Breast epithelium (tissue), 4 donors: Measurements from ENCODE around the gene CLIP2. TPM values are rescaled to one million over a fixed set of nuclear protein-coding genes. Genes with fewer than 3 reads are reported as not detected.
"Not testable (repeated sequence)": the region's sequence is repeated elsewhere in the genome, so short reads cannot be mapped to it uniquely, and the experiment has no call there.

Experiments
- DNase-seq, 2 donors: peaks; one replicate each; pipeline ENCODE4 v3.0.0-alpha.2; 2019; ENCODE audit warnings: low spot score in 2 of 2
- H3K27ac ChIP-seq, 2 donors: fragments of 200-600 bp; sonication (generic) in 1 of 2; one replicate each; pipeline ENCODE4 v1.5.1; 2016 to 2019; ENCODE audit warnings: mild to moderate bottlenecking in 1 of 2
- H3K27me3 ChIP-seq, 2 donors: fragments of 200-600 bp; sonication (generic) in 1 of 2; one replicate each; pipeline versions ENCODE4 v1.5.1 to v1.6.0; 2017 to 2019; ENCODE audit warnings: control low read depth in 1 of 2, mild to moderate bottlenecking in 1 of 2
- H3K36me3 ChIP-seq: fragments of 200-600 bp; one replicate; pipeline ENCODE4 v1.5.1; 2019
- H3K4me1 ChIP-seq, 2 donors: fragments of 200-600 bp; sonication (generic); one replicate each; pipeline ENCODE4 v1.5.1; 2016 to 2019; ENCODE audit warnings: control low read depth in 1 of 2
- H3K4me3 ChIP-seq, 3 donors: fragments of 200-600 bp; sonication (generic); 1 replicate in 2 of 3; 2 replicates in 1 of 3; pipeline ENCODE4 v1.5.1; 2016 to 2019; ENCODE audit warnings: mild to moderate bottlenecking in 3 of 3, moderate library complexity in 2 of 3
- H3K9me3 ChIP-seq, 2 donors: fragments of 200-600 bp; sonication (generic) in 1 of 2; one replicate each; pipeline ENCODE4 v1.5.1; 2016 to 2019; ENCODE audit warnings: control low read depth in 1 of 2
- POLR2A ChIP-seq: fragments of 450-650 bp; IDR thresholded peaks from one replicate; pipeline ENCODE4 v1.6.1; 2016; ENCODE audit warnings: antibody characterized with exemption, mild to moderate bottlenecking, moderate library complexity
- POLR2AphosphoS5 ChIP-seq, 3 donors: sonication (generic); formaldehyde crosslinking; IDR thresholded peaks; one replicate each; pipeline ENCODE4 v1.6.1; 2017; ENCODE audit warnings: antibody characterized with exemption in 3 of 3
- intact Hi-C: fragments of 100-400 bp; cut with DNase I; formaldehyde crosslinking; loops from one replicate; pipeline ENCODE4 v1.15.1; 2023; ENCODE audit warnings: low total_unique reads
- total RNA-seq, 3 donors: library from RNA; depleted of rRNA; stranded (reverse); fragments of >200 nt; gene quantifications; one replicate each; pipeline ENCODE4 v1.1.0, GENCODE V29; 2016
- TF ChIP-seq, protein P1 (sequence below), 3 donors: fragments of 450-650 bp; IDR thresholded peaks; one replicate each; pipeline ENCODE4 v1.5.1; 2016 to 2017; ENCODE audit warnings: antibody characterized with exemption in 3 of 3, mild to moderate bottlenecking in 3 of 3, moderate library complexity in 3 of 3

Gene CLIP2
- total RNA-seq, 3 donors from 2014 or later = 7.3 to 20.3 (median 13.0) TPM

GRCh38 chr7:74338366-74339108 lies 49.3 kb downstream of the CLIP2 start:
- H3K9me3 ChIP-seq = no peaks in the 10 kb centered on the region
- H3K36me3 ChIP-seq = no peaks in the 10 kb centered on the region
- no peaks in the 10 kb centered on the region for H3K27me3 ChIP-seq
- DNase-seq = no peak
- TF ChIP-seq, protein P1, sequence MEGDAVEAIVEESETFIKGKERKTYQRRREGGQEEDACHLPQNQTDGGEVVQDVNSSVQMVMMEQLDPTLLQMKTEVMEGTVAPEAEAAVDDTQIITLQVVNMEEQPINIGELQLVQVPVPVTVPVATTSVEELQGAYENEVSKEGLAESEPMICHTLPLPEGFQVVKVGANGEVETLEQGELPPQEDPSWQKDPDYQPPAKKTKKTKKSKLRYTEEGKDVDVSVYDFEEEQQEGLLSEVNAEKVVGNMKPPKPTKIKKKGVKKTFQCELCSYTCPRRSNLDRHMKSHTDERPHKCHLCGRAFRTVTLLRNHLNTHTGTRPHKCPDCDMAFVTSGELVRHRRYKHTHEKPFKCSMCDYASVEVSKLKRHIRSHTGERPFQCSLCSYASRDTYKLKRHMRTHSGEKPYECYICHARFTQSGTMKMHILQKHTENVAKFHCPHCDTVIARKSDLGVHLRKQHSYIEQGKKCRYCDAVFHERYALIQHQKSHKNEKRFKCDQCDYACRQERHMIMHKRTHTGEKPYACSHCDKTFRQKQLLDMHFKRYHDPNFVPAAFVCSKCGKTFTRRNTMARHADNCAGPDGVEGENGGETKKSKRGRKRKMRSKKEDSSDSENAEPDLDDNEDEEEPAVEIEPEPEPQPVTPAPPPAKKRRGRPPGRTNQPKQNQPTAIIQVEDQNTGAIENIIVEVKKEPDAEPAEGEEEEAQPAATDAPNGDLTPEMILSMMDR (IDR thresholded peaks at IDR 0.05) = no peak
- TF ChIP-seq POLR2A (no peak), POLR2AphosphoS5 (IDR thresholded peaks at IDR 0.05) (no peak)
- H3K4me3 ChIP-seq = no peak overlapping the region
- H3K27ac ChIP-seq = no peak overlapping the region
- intact Hi-C loops = no loop called here
- H3K4me1 ChIP-seq = no peaks in the 10 kb centered on the region

DNA sequence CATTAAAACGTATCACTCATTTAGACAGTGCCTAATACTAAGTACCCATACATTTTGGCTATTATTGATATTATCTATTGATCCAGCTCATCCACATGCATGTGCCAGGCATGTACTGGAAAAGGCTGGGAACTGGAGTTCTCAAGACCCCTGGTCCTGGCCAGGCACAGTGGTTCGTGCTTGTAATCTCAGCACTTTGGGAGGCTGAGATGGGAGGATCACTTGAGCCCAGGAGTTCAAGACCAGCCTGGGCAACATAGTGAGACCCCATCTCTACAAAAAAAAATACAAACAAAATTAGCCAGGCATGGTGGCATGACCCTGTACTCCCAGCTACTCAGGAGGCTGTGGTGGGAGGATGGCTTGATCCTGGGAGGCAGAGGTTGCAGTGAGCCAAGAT lies 50.4 kb downstream of the CLIP2 start:
- H3K4me3 ChIP-seq, H3K9me3 ChIP-seq, H3K27ac ChIP-seq, H3K36me3 ChIP-seq, intact Hi-C loops, DNase-seq, H3K4me1 ChIP-seq, H3K27me3 ChIP-seq: not testable (repeated sequence)

GRCh38 chr7:74343281-74344131 lies 54.3 kb downstream of the CLIP2 start:
- TF ChIP-seq POLR2A (no peak), POLR2AphosphoS5 (IDR thresholded peaks at IDR 0.05) (no peak)
- TF ChIP-seq, protein P1 (IDR thresholded peaks at IDR 0.05) = no peak
- Histone ChIP-seq H3K4me3 (no peak overlapping the region), H3K9me3 (no peaks in the 10 kb centered on the region), H3K27ac (no peak overlapping the region), H3K36me3 (no peaks in the 10 kb centered on the region), H3K27me3 (no peaks in the 10 kb centered on the region), H3K4me1 (no peaks in the 10 kb centered on the region)
- DNase-seq = no peak
- intact Hi-C loops = no loop called here

GRCh38 chr7:74344132-74344496 lies 54.9 kb downstream of the CLIP2 start:
- H3K27ac ChIP-seq = no peak overlapping the region
- H3K9me3 ChIP-seq = no peaks in the 10 kb centered on the region
- TF ChIP-seq POLR2A (no peak), POLR2AphosphoS5 (IDR thresholded peaks at IDR 0.05) (no peak)
- TF ChIP-seq, protein P1 (IDR thresholded peaks at IDR 0.05) = no peak
- H3K36me3 ChIP-seq = no peaks in the 10 kb centered on the region
- H3K4me1 ChIP-seq = no peaks in the 10 kb centered on the region
- no peak overlapping the region for H3K4me3 ChIP-seq
- intact Hi-C loops = no loop called here
- DNase-seq = no peak
- no peaks in the 10 kb centered on the region for H3K27me3 ChIP-seq

DNA sequence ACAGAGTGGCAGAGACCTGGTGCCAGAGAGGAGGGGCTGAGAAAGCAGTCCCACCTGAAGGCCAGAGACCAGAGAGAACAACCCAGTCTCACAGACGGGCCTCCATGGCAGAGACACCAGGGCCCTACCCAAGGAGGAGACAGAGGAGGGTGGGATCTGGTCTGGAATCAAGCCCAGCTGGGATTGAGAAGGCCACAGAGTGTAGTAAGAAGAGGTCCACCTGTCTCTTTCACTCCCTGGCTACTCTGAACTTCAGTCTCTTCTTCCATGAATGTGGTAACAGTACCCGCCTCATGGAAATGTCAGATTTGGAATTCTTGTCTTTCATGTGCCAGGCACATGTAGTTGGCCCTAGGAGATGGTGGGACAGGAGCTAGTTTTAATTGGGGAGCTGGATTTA lies 55.6 kb downstream of the CLIP2 start:
- Histone ChIP-seq H3K9me3 (no peaks in the 10 kb centered on the region), H3K36me3 (no peaks in the 10 kb centered on the region), H3K4me3 (no peak overlapping the region), H3K4me1 (no peaks in the 10 kb centered on the region), H3K27me3 (no peaks in the 10 kb centered on the region), H3K27ac (no peak overlapping the region)
- intact Hi-C loops = no loop called here
- no peak for DNase-seq
- TF ChIP-seq POLR2AphosphoS5 (IDR thresholded peaks at IDR 0.05) (no peak), POLR2A (no peak)
- TF ChIP-seq, protein P1 (IDR thresholded peaks at IDR 0.05) = no peak
